Gastroesophageal sphincter (tissue), 4 donors: ENCODE measurements around the gene GANC. TPM values are rescaled to one million over a fixed set of nuclear protein-coding genes. Genes with fewer than 3 reads are reported as not detected.

Experiments
- ATAC-seq: fragments of 150-250 bp; one replicate; pipeline ENCODE4 v1.9.1; 2016; ENCODE audit warnings: mild to moderate bottlenecking, moderate library complexity
- H3K27ac ChIP-seq, 4 donors: fragments of 200-600 bp; sonication (generic) in 3 of 4; 1 replicate in 3 of 4; 2 replicates in 1 of 4; pipeline ENCODE4 v1.5.1; 2016 to 2019
- H3K27me3 ChIP-seq: fragments of 200-600 bp; sonication (generic); one replicate; pipeline ENCODE4 v1.5.1; 2019
- H3K36me3 ChIP-seq, 2 donors: fragments of 200-600 bp; sonication (generic); one replicate each; pipeline ENCODE4 v1.5.1; 2019; ENCODE audit warnings: control low read depth in 1 of 2
- H3K4me1 ChIP-seq, 3 donors: fragments of 200-600 bp; sonication (generic); 1 replicate in 2 of 3; 2 replicates in 1 of 3; pipeline ENCODE4 v1.5.1; 2016 to 2019; ENCODE audit warnings: control low read depth in 2 of 3
- H3K4me3 ChIP-seq, 2 donors: fragments of 200-600 bp; sonication (generic); one replicate each; pipeline ENCODE4 v1.5.1; 2019; ENCODE audit warnings: mild to moderate bottlenecking in 1 of 2, moderate library complexity in 1 of 2
- H3K9me3 ChIP-seq, 3 donors: fragments of 200-600 bp; sonication (generic); one replicate each; pipeline ENCODE4 v1.5.1; 2017 to 2019; ENCODE audit warnings: control low read depth in 2 of 3
- CTCF ChIP-seq, 4 experiments: fragments of 200-600 bp in 2 of 4; fragments of 450-650 bp in 2 of 4; sonication (generic) in 1 of 4; IDR thresholded peaks; one replicate each; pipeline ENCODE4 v1.5.1; 2017 to 2019; ENCODE audit warnings: antibody characterized with exemption in 4 of 4, mild to moderate bottlenecking in 2 of 4, moderate library complexity in 2 of 4
- EP300 ChIP-seq: sonication (generic); formaldehyde crosslinking; IDR thresholded peaks from one replicate; pipeline ENCODE4 v1.6.1; 2017; ENCODE audit warnings: antibody characterized with exemption, mild to moderate bottlenecking
- POLR2A ChIP-seq, 2 donors: fragments of 450-650 bp; IDR thresholded peaks; one replicate each; pipeline ENCODE4 v1.6.1; 2017; ENCODE audit warnings: antibody characterized with exemption in 2 of 2, mild to moderate bottlenecking in 2 of 2, moderate library complexity in 1 of 2
- POLR2AphosphoS5 ChIP-seq: sonication (generic); formaldehyde crosslinking; IDR thresholded peaks from one replicate; pipeline ENCODE4 v1.6.1; 2017; ENCODE audit warnings: antibody characterized with exemption
- WGBS, 2 donors: methylation state at CpG; one replicate each; pipeline ENCODE4 v1.1.5; 2018; ENCODE audit warnings: low coverage in 1 of 2; 5-methylcytosine and 5-hydroxymethylcytosine counted together
- total RNA-seq, 4 donors: library from RNA; depleted of rRNA; stranded (reverse); fragments of >200 nt; gene quantifications; one replicate each; pipeline ENCODE4 v1.1.0, GENCODE V29; 2016

The GANC gene
- total RNA-seq, 4 donors from 2014 or later: 14.4 to 41.2 (median 19.7) TPM

- 72 to 78% methylated on average over 4 to 5 of the region's 5 CpGs for WGBS, 2 donors
- ATAC-seq: no peak
- H3K4me3 ChIP-seq: no peak overlapping the region
- H3K27me3 ChIP-seq: no peaks in the 10 kb centered on the region
- peaks cover 0 to 99% of the 10 kb centered on the region in 2 donors for H3K36me3 ChIP-seq
- no peaks in the 10 kb centered on the region for H3K9me3 ChIP-seq
- no peak overlapping the region for H3K27ac ChIP-seq
- no peak for TF ChIP-seq POLR2A (IDR thresholded peaks at IDR 0.05)
- no peak for TF ChIP-seq EP300
- TF ChIP-seq POLR2AphosphoS5: no peak
- H3K4me1 ChIP-seq: no peaks in the 10 kb centered on the region
Observed at GRCh38 chr15:42232606-42233005, 40.4 kb upstream of the GANC start.

- Histone ChIP-seq H3K9me3 (no peaks in the 10 kb centered on the region), H3K36me3 (peaks cover 0 to 99% of the 10 kb centered on the region in 2 donors), H3K27me3 (no peaks in the 10 kb centered on the region), H3K27ac (no peak overlapping the region), H3K4me1 (no peaks in the 10 kb centered on the region), H3K4me3 (no peak overlapping the region)
- TF ChIP-seq CTCF (IDR thresholded peaks at IDR 0.05) (no peak), POLR2A (IDR thresholded peaks at IDR 0.05) (no peak), POLR2AphosphoS5 (no peak), EP300 (no peak)
- ATAC-seq: no peak
- WGBS, 2 donors: 84 to 92% methylated on average over 2 of the region's 2 CpGs
Observed at GRCh38 chr15:42233107-42233506, 39.9 kb upstream of the GANC start.

- no peak overlapping the region for H3K4me3 ChIP-seq
- H3K4me1 ChIP-seq: no peaks in the 10 kb centered on the region
- TF ChIP-seq POLR2AphosphoS5: no peak
- TF ChIP-seq EP300: no peak
- no peak for TF ChIP-seq POLR2A (IDR thresholded peaks at IDR 0.05)
- no peak for TF ChIP-seq CTCF (IDR thresholded peaks at IDR 0.05)
- H3K27ac ChIP-seq: no peak overlapping the region
- ATAC-seq: no peak
- peaks cover 0 to 82% of the 10 kb centered on the region in 2 donors for H3K36me3 ChIP-seq
- H3K9me3 ChIP-seq: no peaks in the 10 kb centered on the region
- no peaks in the 10 kb centered on the region for H3K27me3 ChIP-seq
Observed at GRCh38 chr15:42239528-42240182, 33.3 kb upstream of the GANC start.

GRCh38 chr15:42240823-42241222 is 32.2 kb upstream of the GANC start:
- no peak overlapping the region for H3K4me3 ChIP-seq
- H3K4me1 ChIP-seq: no peaks in the 10 kb centered on the region
- TF ChIP-seq EP300 (no peak), CTCF (IDR thresholded peaks at IDR 0.05) (no peak), POLR2AphosphoS5 (no peak), POLR2A (IDR thresholded peaks at IDR 0.05) (no peak)
- no peak overlapping the region for H3K27ac ChIP-seq
- no peak for ATAC-seq
- H3K36me3 ChIP-seq: peaks cover 0 to 70% of the 10 kb centered on the region in 2 donors
- H3K27me3 ChIP-seq: no peaks in the 10 kb centered on the region
- no peaks in the 10 kb centered on the region for H3K9me3 ChIP-seq
- WGBS, 2 donors: 94 to 100% methylated on average over 1 of the region's 1 CpG

- Histone ChIP-seq H3K27me3 (no peaks in the 10 kb centered on the region), H3K27ac (no peak overlapping the region), H3K4me3 (no peak overlapping the region), H3K36me3 (peaks cover 0 to 59% of the 10 kb centered on the region in 2 donors), H3K4me1 (no peaks in the 10 kb centered on the region), H3K9me3 (no peaks in the 10 kb centered on the region)
- TF ChIP-seq POLR2A (IDR thresholded peaks at IDR 0.05): no peak
- TF ChIP-seq EP300: no peak
- TF ChIP-seq CTCF (IDR thresholded peaks at IDR 0.05): no peak
- TF ChIP-seq POLR2AphosphoS5: no peak
- 91 to 100% methylated on average over 2 of the region's 2 CpGs for WGBS, 2 donors
- no peak for ATAC-seq
Observed at GRCh38 chr15:42253300-42253699, 19.7 kb upstream of the GANC start.
